HepG2 (cell line): Measurements from ENCODE around the gene RAD9A. TPM values are rescaled to one million over a fixed set of nuclear protein-coding genes. Genes with fewer than 3 reads are reported as not detected.

Source experiments
- CSRNP2 ChIP-seq: sonication (generic); formaldehyde crosslinking; conservative IDR thresholded peaks from 2 replicates; pipeline ENCODE4 v1.8.0; 2022; ENCODE audit warnings: low read depth, missing genetic modification reagents
- FOXA3 ChIP-seq: IDR thresholded peaks from 2 replicates; pipeline ENCODE4 v1.6.1; 2016; ENCODE audit warnings: missing genetic modification reagents, missing compliant biosample characterization
- HMG20B ChIP-seq: conservative IDR thresholded peaks from 2 replicates; pipeline ENCODE4 v1.6.1; 2016; ENCODE audit warnings: missing genetic modification reagents, missing compliant biosample characterization
- HNF4G ChIP-seq, 2 experiments: sonication (generic) in 1 of 2; formaldehyde crosslinking in 1 of 2; IDR thresholded peaks; 2 replicates each; pipeline versions ENCODE4 v1.4.0 to v1.6.1; 2011 to 2020; ENCODE audit warnings: borderline replicate concordance in 2 of 2, low read depth in 2 of 2, mild to moderate bottlenecking in 2 of 2, low read length in 1 of 2, missing genetic modification reagents in 1 of 2, moderate library complexity in 1 of 2
- MXD4 ChIP-seq: IDR thresholded peaks from 2 replicates; pipeline ENCODE4 v1.6.1; 2016; ENCODE audit warnings: mild to moderate bottlenecking, missing biosample characterization, missing genetic modification reagents
- NFIB ChIP-seq: sonication (generic); formaldehyde crosslinking; IDR thresholded peaks from 2 replicates; pipeline ENCODE4 v1.9.0; 2021; ENCODE audit warnings: missing genetic modification reagents, mild to moderate bottlenecking, borderline replicate concordance
- NR2F6 ChIP-seq, 2 experiments: IDR thresholded peaks; 2 replicates each; pipeline ENCODE4 v1.6.1; 2016; ENCODE audit warnings: antibody characterized with exemption in 1 of 2, mild to moderate bottlenecking in 1 of 2
- PATZ1 ChIP-seq: sonication (generic); formaldehyde crosslinking; IDR thresholded peaks from 2 replicates; pipeline ENCODE4 v1.4.0; 2020; ENCODE audit warnings: missing genetic modification reagents
- SYNCRIP ChIP-seq: fragments of 200-400 bp; formaldehyde crosslinking; IDR thresholded peaks from 2 replicates; pipeline ENCODE4 v1.6.1; 2018; ENCODE audit warnings: mild to moderate bottlenecking, low read depth, low read length; ENCODE audit not compliant: insufficient read depth
- TBP ChIP-seq: sonication (generic); formaldehyde crosslinking; IDR thresholded peaks from 2 replicates; pipeline ENCODE4 v1.5.0; 2020; ENCODE audit warnings: missing genetic modification reagents
- ZBTB25 ChIP-seq: IDR thresholded peaks from 2 replicates; pipeline ENCODE4 v1.6.1; 2018; ENCODE audit warnings: missing genetic modification reagents
- ZBTB46 ChIP-seq: sonication (generic); formaldehyde crosslinking; IDR thresholded peaks from 2 replicates; pipeline ENCODE4 v1.4.0; 2020; ENCODE audit warnings: mild to moderate bottlenecking, missing genetic modification reagents, borderline replicate concordance
- ZFP1 ChIP-seq: IDR thresholded peaks from 2 replicates; pipeline ENCODE4 v1.6.1; 2016
- ZFP36L2 ChIP-seq: sonication (generic); formaldehyde crosslinking; IDR thresholded peaks from 2 replicates; pipeline ENCODE4 v1.4.0; 2020; ENCODE audit warnings: missing genetic modification reagents
- ZNF510 ChIP-seq: sonication (generic); formaldehyde crosslinking; IDR thresholded peaks from 2 replicates; pipeline ENCODE4 v1.4.0; 2020; ENCODE audit warnings: low read depth, mild to moderate bottlenecking, missing genetic modification reagents
- ZNF678 ChIP-seq: sonication (generic); formaldehyde crosslinking; IDR thresholded peaks from 2 replicates; pipeline ENCODE4 v1.4.0; 2020; ENCODE audit warnings: mild to moderate bottlenecking, missing genetic modification reagents
- ZNF687 ChIP-seq: sonication (generic); formaldehyde crosslinking; IDR thresholded peaks from 2 replicates; pipeline ENCODE4 v1.5.1; 2020; ENCODE audit warnings: mild to moderate bottlenecking, missing genetic modification reagents, moderate library complexity
- polyA plus RNA-seq, 8 experiments: library from polyadenylated mRNA; depleted of rRNA in 3 of 8; stranded (reverse) in 7 of 8; unstranded in 1 of 8; fragments of >200 nt; fragmentation: Illumina TruSeq in 4 of 8; extraction: Trizol in 4 of 8; gene quantifications; 2 replicates each; pipeline versions ENCODE4 v1.2.1 to v1.2.3, GENCODE V29; 2011 to 2016; ENCODE audit warnings: low read depth in 4 of 8, missing spikeins in 1 of 8, mixed read lengths in 1 of 8; ENCODE audit not compliant: insufficient read depth in 1 of 8
- total RNA-seq, 5 experiments: library from RNA; depleted of rRNA; stranded (reverse); fragments of >200 nt; fragmentation: Illumina TruSeq; extraction: Trizol; gene quantifications; 2 replicates each; pipeline ENCODE4 v1.2.3, GENCODE V29; 2016; ENCODE audit warnings: low read depth in 1 of 5

Gene RAD9A
- total and polyA plus RNA-seq, 2 of the 13 experiments (the other 11 are each of a cell fraction or from before 2014, with no cell fraction given), result 10.1 to 15.7 TPM

- no peak for TF ChIP-seq HNF4G (IDR thresholded peaks at IDR 0.05; ENCODE audit: borderline replicate concordance, low read depth, low read length)
- TF ChIP-seq HNF4G (CRISPR knock-in tag; IDR thresholded peaks at IDR 0.05; ENCODE audit: borderline replicate concordance, low read depth), result no peak
- TF ChIP-seq PATZ1 (CRISPR knock-in tag), result peak; percentile 53
- 0 out of 2 replicates have a peak, but pooled peaks have one; percentile 55 for TF ChIP-seq NFIB (CRISPR knock-in tag)
- TF ChIP-seq ZFP1 (CRISPR knock-in tag), result no peak
- TF ChIP-seq ZFP36L2 (CRISPR knock-in tag), result no peak
- TF ChIP-seq ZNF510 (CRISPR knock-in tag), result no peak
- no peak for TF ChIP-seq NR2F6 (IDR thresholded peaks at IDR 0.05)
- 0 out of 2 replicates have a peak, but pooled peaks have one; percentile 22 for TF ChIP-seq NR2F6 (CRISPR knock-in tag; IDR thresholded peaks at IDR 0.05)
- TF ChIP-seq ZBTB46 (CRISPR knock-in tag), result no peak
- TF ChIP-seq ZNF687 (CRISPR knock-in tag), result peak; percentile 10; the same call in 1 of the 2 replicates
- peak; percentile 28; the same call in 1 of the 2 replicates for TF ChIP-seq FOXA3 (CRISPR knock-in tag)
- TF ChIP-seq SYNCRIP, result no peak
- TF ChIP-seq ZBTB25 (CRISPR knock-in tag), result no peak
- no peak for TF ChIP-seq CSRNP2 (CRISPR knock-in tag)
- no peak for TF ChIP-seq ZNF678 (CRISPR knock-in tag)
- TF ChIP-seq MXD4 (CRISPR knock-in tag), result no peak
- TF ChIP-seq HMG20B (CRISPR knock-in tag), result 0 out of 2 replicates have a peak, but pooled peaks have one; percentile 21
- no peak for TF ChIP-seq TBP (CRISPR knock-in tag)
These were observed 24.9 kb downstream of the RAD9A start (continued) for GRCh38 chr11:67416416-67417335.
